COR-L47 (cell line): ENCODE measurements around the gene THEMIS2.
"Not testable (repeated sequence)": the region's sequence is repeated elsewhere in the genome, so short reads cannot be mapped to it uniquely, and the experiment has no call there.

Experiments
- DNase-seq: peaks from one replicate; lab custom pipeline; 2025; lab: John Stamatoyannopoulos, UW

Gene THEMIS2

DNA sequence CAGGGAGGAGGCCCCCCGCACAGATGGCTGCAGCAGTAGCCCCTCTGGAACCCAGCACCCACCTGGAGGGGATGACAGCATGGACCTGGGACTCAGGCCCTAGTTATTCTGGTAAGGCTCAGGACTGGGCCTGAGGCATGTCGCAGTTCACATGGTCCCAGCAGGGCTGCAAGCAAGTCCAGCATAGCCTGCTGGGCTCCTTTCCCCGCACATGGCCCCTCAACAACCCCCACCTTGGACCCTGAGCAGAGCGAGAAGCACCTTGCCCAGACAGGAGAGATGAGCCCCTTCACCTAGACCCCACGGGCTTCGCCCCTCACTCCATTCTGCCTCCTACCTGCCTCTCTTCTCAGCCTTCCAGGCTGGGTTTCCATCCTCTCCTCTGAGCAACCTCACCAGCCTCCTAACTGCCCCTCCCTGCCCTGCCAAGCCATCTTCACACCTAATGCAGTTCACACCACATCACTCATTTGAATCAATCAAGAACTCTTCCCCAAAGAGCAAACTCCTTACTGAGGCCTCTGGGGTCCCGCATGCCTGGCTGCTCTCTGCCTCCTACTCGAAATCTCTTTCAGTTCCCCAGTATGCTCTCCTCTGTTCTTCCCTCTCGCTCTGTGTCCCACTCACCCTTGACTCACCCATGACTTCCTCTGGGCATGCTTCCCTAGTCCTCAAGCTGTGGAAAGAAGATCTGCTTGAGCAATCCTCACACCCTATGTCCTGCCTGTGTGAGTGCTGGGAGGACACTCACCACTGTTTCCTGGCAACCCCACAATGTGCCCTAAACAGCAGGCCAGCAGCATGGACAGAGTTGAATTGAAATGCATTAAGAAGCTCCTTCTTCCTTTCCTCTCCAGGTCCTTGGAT, 9.4 kb upstream of the THEMIS2 start:
- DNase-seq = no peak

DNA sequence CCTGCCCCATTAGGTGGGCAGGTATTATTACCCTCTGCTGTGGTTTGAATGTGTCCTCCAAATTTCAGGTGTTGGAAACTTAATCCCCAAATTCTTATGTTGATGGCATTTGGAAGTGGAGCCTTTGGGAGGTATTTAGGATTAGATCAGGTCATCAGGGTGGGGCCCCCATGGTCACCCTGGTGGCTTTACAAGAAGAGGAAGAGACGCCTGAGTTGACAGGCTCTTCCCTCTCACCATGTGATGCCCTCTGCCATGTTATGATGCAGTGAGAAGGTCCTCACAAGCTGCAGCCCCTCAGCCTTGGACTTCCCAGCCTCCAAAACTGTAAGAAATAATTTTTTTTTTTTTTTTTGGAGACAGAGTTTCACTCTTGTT, 8.8 kb upstream of the THEMIS2 start:
- DNase-seq = no peak

DNA sequence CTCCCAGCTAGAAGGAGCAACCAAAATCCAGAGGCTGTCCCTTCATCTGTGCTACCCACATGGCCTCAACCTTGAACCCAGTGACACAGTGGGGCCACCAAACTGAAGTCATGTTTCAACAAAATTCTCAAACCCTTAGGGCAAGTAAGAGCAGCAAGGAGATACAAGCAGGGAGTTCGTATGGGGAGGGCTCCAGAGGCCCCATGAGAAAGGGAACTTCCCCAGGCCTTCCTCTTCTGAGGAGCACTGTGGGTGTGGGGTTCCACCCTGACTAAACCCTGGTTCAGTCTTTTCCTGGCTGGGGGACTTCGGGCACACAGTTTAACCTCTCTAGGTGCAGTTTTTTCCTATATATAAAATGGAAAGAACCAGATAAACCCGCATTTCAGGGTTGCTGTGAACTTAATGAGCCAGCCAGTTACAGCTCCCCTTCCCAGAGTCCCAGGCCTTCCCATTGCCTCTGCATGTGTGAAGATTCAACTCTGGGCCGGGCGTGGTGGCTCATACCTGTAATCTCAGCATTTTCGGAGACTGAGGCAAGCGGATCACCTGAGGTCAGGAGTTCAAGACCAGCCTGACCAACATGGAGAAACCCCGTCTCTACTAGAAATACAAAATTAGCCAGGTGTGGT, 8.0 kb upstream of the THEMIS2 start:
- no peak for DNase-seq

DNA sequence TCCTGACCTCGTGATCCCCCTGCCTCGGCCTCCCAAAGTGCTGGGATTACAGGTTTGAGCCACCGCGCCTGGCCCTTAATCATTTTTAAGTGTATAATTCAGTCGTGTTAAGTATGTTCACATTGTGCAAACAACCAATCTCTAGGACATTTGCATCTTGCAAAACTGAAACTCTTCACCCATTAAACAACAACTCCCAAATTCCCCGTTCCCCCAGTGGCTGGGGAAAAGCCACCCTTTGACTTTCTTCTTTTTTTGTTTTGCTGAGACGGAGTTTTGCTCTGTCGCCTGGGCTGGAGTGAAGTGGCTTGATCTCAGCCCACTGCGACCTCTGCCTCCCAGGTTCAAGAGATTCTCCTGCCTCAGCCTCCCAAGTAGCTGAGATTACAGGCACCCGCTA, 6.5 kb upstream of the THEMIS2 start:
- DNase-seq = no peak

DNA sequence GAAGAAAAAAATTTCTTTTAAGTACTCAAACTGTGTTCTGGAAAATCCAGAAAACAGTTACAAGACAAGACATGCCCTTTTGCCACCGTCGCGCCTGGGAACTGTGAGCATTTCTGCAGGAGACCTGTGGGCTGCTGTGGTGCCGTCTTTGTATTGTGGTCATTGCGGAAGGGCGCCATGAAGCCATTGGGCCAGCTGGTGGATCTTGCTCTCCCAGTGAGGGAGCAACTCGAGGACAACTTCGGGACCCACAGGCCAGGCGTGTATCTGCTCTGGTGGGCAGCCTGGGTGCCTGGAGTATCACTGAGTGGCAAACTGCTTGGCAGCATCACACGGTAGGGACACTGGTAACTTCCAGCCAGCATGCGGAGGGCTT, 3.8 kb upstream of the THEMIS2 start:
- no peak for DNase-seq

DNA sequence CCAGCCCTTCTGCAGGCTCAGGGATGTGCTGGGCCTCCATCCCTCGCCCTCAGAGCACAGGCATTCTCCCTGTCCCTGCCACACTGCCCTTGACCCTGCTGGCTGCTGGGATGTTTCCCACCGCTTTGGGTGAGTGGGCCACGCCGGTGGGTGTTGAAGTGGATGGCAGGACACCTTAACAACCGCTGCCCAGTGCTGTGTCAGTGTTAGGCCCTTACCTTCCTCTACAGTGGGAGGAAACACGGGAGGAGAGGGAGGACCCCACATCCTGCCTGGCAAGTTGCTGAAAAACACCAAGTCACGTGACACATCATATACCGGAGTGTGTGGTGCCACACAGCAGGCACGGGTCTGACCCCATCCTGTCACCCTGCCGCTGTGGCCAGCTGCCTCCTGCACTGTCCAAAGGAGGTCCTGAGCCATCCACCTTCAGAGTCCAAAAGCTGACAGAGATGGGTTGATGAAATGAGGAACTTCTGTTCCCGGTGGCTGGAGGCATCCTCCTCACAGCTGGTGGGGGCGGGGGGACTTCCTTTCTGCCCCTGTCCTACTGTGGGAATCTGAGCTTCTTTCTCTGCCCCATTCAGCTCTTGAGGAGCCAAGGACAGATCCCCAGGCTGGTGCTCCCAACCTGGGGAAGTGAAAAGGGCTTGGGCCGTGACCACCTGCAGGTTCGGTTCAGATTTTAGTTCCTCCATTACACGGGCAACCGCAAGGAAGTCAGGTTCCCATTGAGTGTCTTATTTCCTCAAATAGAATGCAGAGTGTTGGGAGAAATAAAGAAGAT, 3.2 kb upstream of the THEMIS2 start:
- no peak for DNase-seq

DNA sequence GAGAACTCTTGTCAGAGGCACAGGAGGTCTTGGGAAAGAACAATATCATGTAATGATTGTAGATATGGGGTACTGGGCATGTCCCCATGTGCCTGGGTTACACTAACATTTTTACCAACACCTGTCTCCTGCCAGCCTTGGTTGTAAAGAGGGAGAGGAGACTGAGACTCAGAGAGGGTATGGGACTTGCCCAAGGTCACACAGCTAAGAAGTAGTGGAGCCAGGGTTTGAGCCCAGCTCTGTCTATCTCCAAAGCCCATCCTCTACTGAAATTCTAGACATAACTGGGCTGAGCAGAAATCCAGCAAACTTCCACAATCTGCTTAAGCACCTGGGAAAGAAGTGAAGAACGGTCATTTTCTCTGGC, 2.6 kb upstream of the THEMIS2 start:
- DNase-seq = no peak

DNA sequence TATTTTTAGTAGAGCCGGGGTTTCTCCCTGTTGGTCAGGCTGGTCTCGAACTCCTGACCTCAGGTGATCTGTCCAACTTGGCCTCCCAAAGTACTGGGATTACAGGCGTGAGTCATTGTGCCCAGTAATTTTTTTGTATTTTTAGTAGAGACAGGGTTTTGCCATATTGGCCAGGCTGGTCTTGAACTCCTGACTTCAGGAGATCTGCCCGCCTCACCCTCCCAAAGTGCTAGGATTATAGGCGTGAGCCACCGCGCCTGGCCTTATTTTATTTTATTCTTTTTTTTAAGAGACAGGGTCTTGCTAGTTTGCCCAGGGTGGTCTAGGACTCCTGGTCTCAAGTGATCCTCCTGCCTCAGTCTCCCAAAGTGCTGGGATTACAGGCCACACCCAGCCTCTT, 1.3 kb upstream of the THEMIS2 start:
- DNase-seq = not testable (repeated sequence)

DNA sequence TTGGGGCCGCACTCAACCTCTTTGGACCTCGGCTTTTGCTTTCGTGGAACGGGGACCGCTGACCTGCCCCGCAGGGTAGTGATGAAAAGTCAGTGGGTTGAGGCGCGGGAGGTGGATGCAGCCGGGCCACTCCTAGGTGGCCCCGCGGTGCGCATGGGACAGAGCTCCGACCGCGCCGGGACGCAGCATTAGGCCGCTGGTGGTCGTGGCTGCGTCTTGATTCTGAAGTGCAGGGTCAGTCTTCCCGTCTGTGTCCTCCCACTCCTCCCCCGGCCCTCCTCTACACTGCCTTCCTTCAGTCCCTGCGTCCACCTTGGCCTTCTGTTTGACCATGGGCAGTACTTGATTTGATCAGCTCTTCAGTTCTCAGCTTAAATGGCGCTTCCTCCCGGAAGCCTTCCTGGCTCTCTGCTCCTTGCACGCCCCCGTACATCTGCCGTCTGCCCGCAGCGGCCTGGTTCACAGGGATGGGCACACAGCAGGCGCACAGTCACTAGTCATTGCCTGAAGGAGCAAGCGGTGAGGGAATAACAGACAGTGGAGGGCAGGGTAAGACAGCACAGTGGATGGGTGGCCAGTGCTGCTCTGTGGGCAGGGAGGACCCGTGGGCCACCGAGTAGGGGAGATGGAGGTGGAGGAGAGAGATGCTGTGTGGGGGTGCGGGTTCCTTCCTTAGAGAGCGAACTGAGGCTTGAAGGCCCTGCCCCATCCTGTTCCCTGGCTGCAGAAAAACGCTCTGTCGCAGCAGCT, 633 bp downstream of the THEMIS2 start:
- no peak for DNase-seq

DNA sequence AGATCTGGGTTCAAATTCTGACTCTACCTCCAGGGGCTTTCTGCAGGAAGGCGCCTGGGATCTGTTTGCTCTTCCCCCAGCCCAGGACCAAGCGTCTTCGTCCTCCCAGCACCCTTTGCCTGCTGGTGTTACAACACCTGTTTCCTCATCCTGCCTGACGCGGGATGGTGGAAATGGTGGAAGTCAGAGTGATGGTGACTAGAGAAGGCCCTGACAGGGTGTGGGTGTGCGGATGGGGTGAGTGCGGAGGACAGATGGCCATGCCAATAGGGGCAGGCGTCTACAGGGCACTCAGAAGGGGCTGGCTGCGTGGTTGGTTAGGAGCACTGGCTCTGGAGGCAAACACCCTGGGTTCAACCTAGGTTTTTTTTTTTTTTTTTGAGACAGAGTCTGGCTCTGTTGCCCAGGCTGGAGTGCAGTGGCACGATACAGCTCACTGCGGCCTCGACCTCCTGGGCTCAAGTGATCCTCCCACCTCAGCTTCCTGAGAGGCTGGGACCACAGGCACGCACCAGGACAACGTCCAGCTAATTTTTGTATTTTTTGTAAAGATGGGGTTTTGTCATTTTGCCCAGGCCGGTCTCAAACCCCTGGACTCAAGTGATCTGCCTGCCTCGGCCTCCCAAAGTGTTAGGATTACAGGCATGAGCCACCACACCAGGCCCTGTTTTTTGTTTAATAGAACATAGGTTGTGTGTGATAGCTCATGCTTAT, 1.5 kb downstream of the THEMIS2 start:
- DNase-seq = no peak

DNA sequence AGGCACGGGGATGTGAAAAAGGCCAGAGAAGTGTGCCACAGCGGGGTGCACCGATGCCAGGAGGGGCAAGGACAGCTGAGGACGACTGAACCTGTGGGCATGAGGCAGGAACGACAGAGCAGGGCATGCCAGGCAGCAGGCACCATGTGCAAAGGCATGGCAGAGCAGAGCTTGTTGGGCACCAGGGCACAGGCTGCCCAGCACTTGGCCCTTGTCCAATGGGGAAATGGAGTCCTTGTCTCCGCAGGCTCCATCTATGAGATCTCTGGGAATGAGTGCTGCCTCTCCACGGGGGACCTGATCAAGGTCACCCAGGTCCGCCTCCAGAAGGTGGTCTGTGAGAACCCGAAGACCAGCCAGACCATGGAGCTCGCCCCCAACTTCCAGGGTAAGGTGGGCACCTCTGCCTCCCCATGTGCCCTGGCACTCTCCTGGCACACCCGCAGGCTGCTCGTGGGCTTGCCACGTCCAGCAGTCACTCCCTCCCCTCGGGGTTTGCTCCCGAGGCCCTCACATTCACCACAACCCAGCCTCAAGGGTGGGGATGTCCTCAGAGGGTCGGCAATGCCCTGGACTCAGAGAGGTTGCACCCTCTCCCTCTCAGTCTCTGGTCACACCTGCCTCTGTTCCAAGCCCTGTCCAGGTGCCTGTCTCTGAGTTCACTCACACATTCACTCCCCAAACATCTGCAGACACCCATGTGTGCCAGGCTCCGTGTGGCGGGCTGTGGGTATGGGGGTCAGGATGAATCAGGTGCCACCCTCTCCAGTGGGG, 4.2 kb downstream of the THEMIS2 start:
- no peak for DNase-seq

DNA sequence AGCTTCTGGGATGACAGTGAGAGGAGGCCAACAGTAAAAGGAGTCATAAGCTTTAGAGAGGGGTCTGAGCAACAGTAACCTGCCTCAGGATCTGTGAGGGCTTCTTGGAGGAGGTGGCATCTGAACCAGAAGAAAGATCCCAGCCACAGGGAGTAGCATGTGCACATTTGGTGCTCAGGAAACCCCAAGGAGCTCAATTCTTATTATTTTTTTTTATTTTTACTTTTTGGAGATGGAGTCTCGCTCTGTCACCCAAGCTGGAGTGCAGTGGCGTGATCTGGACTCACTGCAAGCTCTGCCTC, 4.7 kb downstream of the THEMIS2 start:
- no peak for DNase-seq

DNA sequence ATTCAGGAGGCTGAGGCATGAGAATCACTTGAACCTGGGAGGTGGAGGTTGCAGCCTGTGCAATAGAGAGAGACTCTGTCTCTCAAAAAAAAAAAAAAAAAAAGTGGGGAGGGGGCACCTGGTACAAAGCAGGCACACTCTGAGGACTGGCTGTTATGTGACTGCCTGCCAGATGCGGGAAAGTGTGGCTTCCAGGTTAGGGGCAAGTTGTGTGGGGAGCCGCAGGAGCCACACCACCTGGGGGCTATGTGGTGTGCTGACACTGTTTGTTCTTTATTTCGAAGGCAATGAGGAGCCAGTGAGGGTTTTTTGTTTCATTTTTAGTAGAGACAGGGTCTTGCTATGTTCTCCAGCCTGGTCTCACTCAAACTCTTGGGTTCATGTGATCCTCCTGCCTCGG, 5.7 kb downstream of the THEMIS2 start:
- no peak for DNase-seq

DNA sequence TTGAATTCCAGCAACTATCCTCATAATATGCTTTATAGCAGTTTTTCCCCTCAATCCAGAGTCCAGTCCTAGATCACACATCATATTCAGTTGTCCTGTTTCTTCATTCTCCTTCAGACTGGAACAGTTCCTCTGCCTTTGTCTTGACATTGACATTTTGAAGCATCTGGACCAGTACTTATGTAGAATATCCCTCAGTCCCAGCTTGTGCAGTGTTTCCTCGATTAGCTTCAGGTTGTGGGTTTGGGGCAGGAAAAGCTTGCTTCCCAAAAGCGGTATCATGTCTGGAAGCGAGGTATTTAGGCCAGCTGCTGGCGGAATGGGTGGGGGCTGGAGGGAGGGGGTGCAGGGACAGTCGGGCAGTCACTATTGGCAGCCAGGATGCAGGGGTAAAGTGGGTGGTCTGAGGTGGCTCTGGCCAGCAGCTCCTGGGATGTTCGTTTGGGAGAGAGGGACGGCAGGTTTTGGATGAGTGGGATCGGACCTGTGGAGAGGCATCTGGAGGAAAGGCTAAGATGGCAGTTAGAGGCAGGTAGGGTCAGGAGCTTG, 6.5 kb downstream of the THEMIS2 start:
- no peak for DNase-seq

DNA sequence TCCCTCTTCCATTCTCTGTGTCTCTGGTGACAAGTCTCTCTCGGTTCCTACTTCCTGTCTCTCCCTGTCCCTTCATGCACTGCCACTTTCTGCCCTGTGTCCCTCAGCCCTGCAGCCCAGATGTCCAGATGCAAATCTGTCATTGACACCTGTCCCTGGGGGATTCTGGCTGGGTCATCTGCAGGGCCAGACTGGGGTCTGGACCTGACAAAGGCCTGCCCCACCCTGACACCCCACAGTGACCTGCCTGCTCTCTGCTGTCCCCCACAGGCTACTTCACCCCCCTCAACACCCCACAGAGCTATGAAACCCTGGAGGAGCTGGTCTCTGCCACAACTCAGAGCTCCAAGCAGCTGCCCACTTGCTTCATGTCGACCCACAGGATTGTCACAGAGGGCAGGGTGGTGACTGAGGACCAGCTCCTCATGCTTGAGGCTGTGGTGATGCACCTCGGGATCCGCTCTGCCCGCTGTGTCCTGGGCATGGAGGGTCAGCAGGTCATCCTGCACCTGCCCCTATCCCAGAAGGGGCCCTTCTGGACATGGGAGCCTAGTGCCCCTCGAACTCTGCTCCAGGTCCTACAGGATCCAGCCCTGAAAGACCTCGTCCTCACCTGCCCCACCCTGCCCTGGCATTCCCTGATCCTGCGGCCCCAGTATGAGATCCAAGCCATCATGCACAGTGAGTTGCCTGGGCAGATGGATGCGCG, 7.2 kb downstream of the THEMIS2 start:
- no peak for DNase-seq

DNA sequence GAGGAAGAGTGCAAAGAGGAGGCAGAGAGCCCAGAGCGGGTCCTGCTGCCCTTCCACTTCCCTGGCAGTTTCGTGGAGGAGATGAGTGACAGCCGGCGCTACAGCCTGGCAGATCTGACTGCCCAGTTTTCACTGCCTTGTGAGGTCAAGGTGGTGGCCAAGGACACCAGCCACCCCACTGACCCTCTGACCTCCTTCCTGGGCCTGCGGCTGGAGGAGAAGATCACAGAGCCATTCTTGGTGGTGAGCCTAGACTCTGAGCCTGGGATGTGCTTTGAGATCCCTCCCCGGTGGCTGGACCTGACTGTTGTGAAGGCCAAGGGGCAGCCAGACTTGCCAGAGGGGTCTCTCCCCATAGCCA, 10.2 kb downstream of the THEMIS2 start:
- DNase-seq = no peak

DNA sequence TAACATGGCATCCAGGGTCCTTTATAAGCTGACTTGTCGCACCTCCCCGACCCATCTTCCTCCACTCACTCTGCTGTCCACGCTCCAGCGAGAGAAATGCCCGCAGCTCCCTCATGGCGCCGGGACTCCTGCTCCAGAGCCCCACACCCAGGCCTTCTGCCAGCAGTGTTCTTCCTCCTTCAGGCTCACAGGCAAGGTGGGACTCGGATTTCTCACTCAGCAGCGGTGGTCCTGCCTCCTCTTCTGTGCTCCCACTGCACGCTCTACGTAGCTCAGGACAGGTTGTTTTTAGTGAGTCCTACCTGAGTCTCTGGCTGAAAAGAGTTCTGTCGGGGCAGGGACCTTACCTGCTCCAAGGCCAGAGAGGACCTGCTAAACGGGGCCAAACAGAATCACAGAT, 11.2 kb downstream of the THEMIS2 start:
- DNase-seq = no peak

DNA sequence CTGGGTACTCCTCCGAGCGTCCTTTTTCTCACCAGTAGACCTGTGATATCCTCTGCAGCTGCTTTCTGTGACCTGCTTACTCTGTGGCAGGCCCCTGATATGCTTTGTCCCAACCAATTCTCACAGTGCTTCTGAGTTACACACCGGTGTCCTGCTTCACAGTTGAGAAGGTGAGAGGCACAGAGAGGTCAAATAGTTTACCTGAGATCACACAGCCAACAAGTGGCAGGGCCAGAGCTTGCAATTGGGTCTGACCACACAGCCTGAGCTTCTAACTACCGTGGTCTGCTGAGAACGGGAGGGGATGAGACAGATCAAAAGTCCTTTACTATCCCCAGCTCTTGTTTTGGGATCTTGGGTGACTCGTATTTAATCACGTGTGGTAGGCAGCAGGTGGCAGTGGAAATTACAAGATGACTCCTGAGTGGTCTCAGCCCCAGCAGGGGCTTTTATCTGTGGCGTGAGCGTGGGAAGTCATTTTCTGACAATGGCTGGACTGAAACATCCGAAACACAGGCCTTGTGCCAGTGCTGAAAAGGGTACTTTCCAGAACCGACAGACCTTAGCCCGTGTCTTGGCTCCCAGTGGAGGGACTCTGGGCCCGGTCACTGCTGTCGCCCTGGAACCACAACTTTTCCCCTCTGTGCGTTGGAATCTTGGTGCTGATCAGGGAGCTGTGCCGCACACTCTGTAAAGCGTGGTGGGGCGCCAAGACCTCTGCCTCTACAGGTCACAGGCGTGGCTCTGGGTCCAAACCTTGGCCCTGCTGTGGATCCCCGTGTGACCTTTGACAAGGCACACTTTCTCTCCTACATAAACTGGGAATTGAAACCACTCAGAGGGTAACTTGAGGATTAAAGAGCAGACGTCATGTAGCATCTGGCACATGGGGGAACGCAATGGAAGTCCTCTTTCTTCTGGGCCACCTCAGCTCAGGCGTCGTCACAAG, 11.9 kb downstream of the THEMIS2 start:
- DNase-seq = no peak

DNA sequence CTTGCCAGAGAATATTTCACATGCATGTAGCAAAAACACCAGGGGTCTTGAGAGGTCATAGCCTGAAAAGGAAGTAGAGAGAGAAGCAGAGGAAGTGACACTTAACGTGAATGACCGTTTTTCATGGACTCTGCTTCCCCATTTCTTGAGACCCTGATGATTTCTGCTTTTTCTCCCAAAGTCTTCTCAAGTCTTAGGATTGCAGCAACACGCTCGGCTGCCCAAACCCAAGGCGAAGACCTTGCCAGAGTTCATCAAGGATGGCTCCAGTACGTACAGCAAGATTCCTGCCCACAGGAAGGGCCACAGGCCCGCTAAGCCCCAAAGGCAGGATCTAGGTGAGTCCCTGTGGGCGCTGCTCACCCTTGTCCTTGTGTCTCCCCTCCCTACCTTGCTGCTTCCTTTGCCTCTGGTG, 12.8 kb downstream of the THEMIS2 start:
- no peak for DNase-seq
